Pancreas (tissue), 10 donors: ENCODE results near the gene CXCR3. TPM values are rescaled to one million over a fixed set of nuclear protein-coding genes. Genes with fewer than 3 reads are reported as not detected.
"Not testable (repeated sequence)": the region's sequence is repeated elsewhere in the genome, so short reads cannot be mapped to it uniquely, and the experiment has no call there.

Experiments used
- ATAC-seq, 4 donors: fragments of 200-7000 bp; cut with Tn5 transposase; one replicate each; pipeline versions ENCODE4 v1.8.0 to v1.9.1; 2020; ENCODE audit warnings: mild to moderate bottlenecking in 4 of 4, moderate library complexity in 4 of 4
- DNase-seq, 6 donors: peaks; one replicate each; pipeline ENCODE4 v3.0.0-alpha.2; 2020
- FAIRE-seq: peaks from 2 replicates; lab custom pipeline; 2012; peaks lifted over from hg19 to GRCh38; lab: Jason Lieb, UNC
- H3K27ac ChIP-seq, 4 donors: fragments of 200-600 bp; sonication (generic); 1 replicate in 3 of 4; 2 replicates in 1 of 4; pipeline versions ENCODE4 v1.5.0 to v1.8.0; 2020
- H3K27me3 ChIP-seq, 4 donors: fragments of 200-600 bp; one replicate each; pipeline ENCODE4 v1.8.0; 2021
- H3K36me3 ChIP-seq, 3 donors: fragments of 200-600 bp; sonication (generic) in 1 of 3; one replicate each; pipeline versions ENCODE4 v1.5.0 to v1.8.0; 2020 to 2021
- H3K4me1 ChIP-seq, 3 donors: fragments of 200-600 bp; one replicate each; pipeline ENCODE4 v1.8.0; 2021
- H3K4me3 ChIP-seq, 4 donors: fragments of 200-600 bp; sonication (generic) in 2 of 4; one replicate each; pipeline versions ENCODE4 v1.5.0 to v1.8.0; 2020 to 2021
- H3K9me3 ChIP-seq, 4 donors: fragments of 200-600 bp; one replicate each; pipeline ENCODE4 v1.8.0; 2021
- CTCF ChIP-seq, 4 donors: fragments of 200-600 bp; sonication (generic) in 3 of 4; IDR thresholded peaks; one replicate each; pipeline versions ENCODE4 v1.5.0 to v1.8.0; 2021; ENCODE audit warnings: antibody characterized with exemption in 4 of 4
- WGBS, 2 donors: extraction: QIAGEN DNeasy Blood & Tissue Kit; methylation state at CpG; one replicate each; pipeline ENCODE4 v1.1.7; 2013; 5-methylcytosine and 5-hydroxymethylcytosine counted together
- intact Hi-C, 3 donors: fragments of 100-400 bp; cut with DNase I; formaldehyde crosslinking; loops; one replicate each; pipeline versions ENCODE4 v1.11.1 to v1.14.2; 2022
- polyA plus RNA-seq, 2 donors: library from polyadenylated mRNA; stranded (reverse); fragments of 200-250 nt; gene quantifications; one replicate each; pipeline ENCODE4 v1.2.3, GENCODE V29; 2013
- total RNA-seq, 6 donors: library from RNA; stranded (reverse); fragmentation: NEBNext Ultra II Directional in 4 of 6; extraction: Animal tissue kit (Norgen Biotek cat#: 25700) in 4 of 6; gene quantifications; one replicate each; pipeline versions ENCODE4 v1.2.1 to v1.2.4, GENCODE V29; 2021 to 2023
- donor health status: healthy with polysubstance abuse.
- donor health status: DM: no; HTN: no; CAD: no; lungs with moderate emphysema.
- donor health status: DM: no; HTN: no; CAD: no.
- donor health status: control.
- donor health status: control.
- donor health status: Bipolar disorder and iron deficiency.
- donor health status: DM: yes; HTN: yes; CAD: no.
- donor health status: DM: no; HTN: no; CAD: no.
- donor health status: DM: no; HTN: no; CAD: no.
- donor health status: DM: yes; HTN: yes; CAD: no.

The CXCR3 gene
- total and polyA plus RNA-seq, 8 donors, result 0.11 to 0.52 (median 0.24) TPM; not detected in 3

- Histone ChIP-seq H3K4me3 (no peak overlapping the region), H3K4me1 (no peaks in the 10 kb centered on the region), H3K27me3 (no peaks in the 10 kb centered on the region), H3K9me3 (no peaks in the 10 kb centered on the region), H3K27ac (no peak overlapping the region), H3K36me3 (no peaks in the 10 kb centered on the region)
- intact Hi-C loops, result no loop called here
- 84 to 89% methylated on average over 16 of the region's 16 CpGs for WGBS, 2 donors
- no peak for ATAC-seq
- no peak for TF ChIP-seq CTCF (IDR thresholded peaks at IDR 0.05)
- FAIRE-seq, result no peak
- peak in 1 of 6 donors; percentile 45 for DNase-seq
Observed at GRCh38 chrX:71664889-71665491, 46.7 kb upstream of the CXCR3 start.

- peak in 1 of 6 donors; percentile 33 for DNase-seq
- FAIRE-seq, H3K27me3 ChIP-seq, H3K4me3 ChIP-seq, ATAC-seq, H3K9me3 ChIP-seq, H3K27ac ChIP-seq, H3K36me3 ChIP-seq, intact Hi-C loops, H3K4me1 ChIP-seq: not testable (repeated sequence)
- WGBS, 2 donors, result 55% methylated on average over 8 of the region's 8 CpGs
Observed at GRCh38 chrX:71664202-71664601, 45.9 kb upstream of the CXCR3 start.

- H3K4me1 ChIP-seq, DNase-seq, H3K27me3 ChIP-seq, FAIRE-seq, H3K27ac ChIP-seq, H3K4me3 ChIP-seq, ATAC-seq, H3K9me3 ChIP-seq, H3K36me3 ChIP-seq, intact Hi-C loops: not testable (repeated sequence)
- WGBS, 2 donors, result 70 to 76% methylated on average over 7 of the region's 8 CpGs
Observed at GRCh38 chrX:71663238-71663637, 44.9 kb upstream of the CXCR3 start.

GRCh38 chrX:71662654-71663053 lies 44.3 kb upstream of the CXCR3 start:
- H3K36me3 ChIP-seq, intact Hi-C loops, H3K4me3 ChIP-seq, ATAC-seq, H3K9me3 ChIP-seq, H3K27me3 ChIP-seq, H3K4me1 ChIP-seq, FAIRE-seq, DNase-seq, H3K27ac ChIP-seq: not testable (repeated sequence)
- 72 to 74% methylated on average over 11 of the region's 11 CpGs for WGBS, 2 donors

- no peaks in the 10 kb centered on the region for H3K36me3 ChIP-seq
- H3K9me3 ChIP-seq, result no peaks in the 10 kb centered on the region
- no peak overlapping the region for H3K4me3 ChIP-seq
- H3K27ac ChIP-seq, result no peak overlapping the region
- FAIRE-seq, result no peak
- ATAC-seq, result no peak
- H3K4me1 ChIP-seq, result no peaks in the 10 kb centered on the region
- intact Hi-C loops, result no loop called here
- no peak for DNase-seq
- no peaks in the 10 kb centered on the region for H3K27me3 ChIP-seq
- WGBS, 2 donors, result 75 to 81% methylated on average over 12 of the region's 12 CpGs
- TF ChIP-seq CTCF (IDR thresholded peaks at IDR 0.05), result no peak
Observed at GRCh38 chrX:71661919-71662318, 43.6 kb upstream of the CXCR3 start.

GRCh38 chrX:71660562-71661416 lies 42.5 kb upstream of the CXCR3 start:
- H3K9me3 ChIP-seq, result no peaks in the 10 kb centered on the region
- intact Hi-C loops, result no loop called here
- WGBS, 2 donors, result 71 to 77% methylated on average over 21 of the region's 22 CpGs
- ATAC-seq, result no peak
- no peaks in the 10 kb centered on the region for H3K4me1 ChIP-seq
- DNase-seq, result no peak
- no peak for TF ChIP-seq CTCF (IDR thresholded peaks at IDR 0.05)
- H3K27ac ChIP-seq, result no peak overlapping the region
- no peak for FAIRE-seq
- H3K36me3 ChIP-seq, result no peaks in the 10 kb centered on the region
- peaks cover 0 to 7% (median 0%) of the 10 kb centered on the region in 4 donors for H3K27me3 ChIP-seq
- H3K4me3 ChIP-seq, result no peak overlapping the region
